DND-41 (cell line): ENCODE results near the gene SSX2IP.

ENCODE experiments used
- EZH2 ChIP-seq: IDR thresholded peaks from 3 replicates; pipeline ENCODE4 v1.6.1; 2012; ENCODE audit warnings: borderline replicate concordance, low read depth, mild to moderate bottlenecking, moderate library complexity, low read length, inconsistent platforms; ENCODE audit not compliant: severe bottlenecking
- TF ChIP-seq, protein P1 (sequence below): IDR thresholded peaks from 2 replicates; pipeline ENCODE4 v1.5.1; 2012; ENCODE audit warnings: borderline replicate concordance, low read length, moderate library complexity, mild to moderate bottlenecking; ENCODE audit not compliant: poor library complexity, severe bottlenecking; ENCODE audit errors: extremely low read depth

DNA sequence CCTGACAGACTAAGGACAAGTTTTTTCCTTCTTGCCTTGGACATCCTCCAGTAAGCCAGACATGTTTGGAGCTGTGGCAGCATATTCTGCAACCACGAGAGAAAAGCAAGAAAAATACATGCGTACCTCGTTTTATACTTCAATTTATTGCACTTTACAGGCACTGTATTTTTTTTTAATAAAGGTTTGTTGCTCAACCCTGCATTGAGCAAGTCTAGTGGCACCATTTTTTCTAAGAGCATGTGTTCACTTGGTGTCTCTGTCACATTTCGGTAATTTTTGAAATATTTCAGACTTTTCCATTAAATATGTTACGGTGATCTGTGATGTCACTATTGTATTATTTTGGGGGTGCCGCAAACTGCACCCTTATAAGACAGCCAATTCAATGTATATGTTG is 2.1 kb upstream of the SSX2IP start:
- TF ChIP-seq, protein P1, sequence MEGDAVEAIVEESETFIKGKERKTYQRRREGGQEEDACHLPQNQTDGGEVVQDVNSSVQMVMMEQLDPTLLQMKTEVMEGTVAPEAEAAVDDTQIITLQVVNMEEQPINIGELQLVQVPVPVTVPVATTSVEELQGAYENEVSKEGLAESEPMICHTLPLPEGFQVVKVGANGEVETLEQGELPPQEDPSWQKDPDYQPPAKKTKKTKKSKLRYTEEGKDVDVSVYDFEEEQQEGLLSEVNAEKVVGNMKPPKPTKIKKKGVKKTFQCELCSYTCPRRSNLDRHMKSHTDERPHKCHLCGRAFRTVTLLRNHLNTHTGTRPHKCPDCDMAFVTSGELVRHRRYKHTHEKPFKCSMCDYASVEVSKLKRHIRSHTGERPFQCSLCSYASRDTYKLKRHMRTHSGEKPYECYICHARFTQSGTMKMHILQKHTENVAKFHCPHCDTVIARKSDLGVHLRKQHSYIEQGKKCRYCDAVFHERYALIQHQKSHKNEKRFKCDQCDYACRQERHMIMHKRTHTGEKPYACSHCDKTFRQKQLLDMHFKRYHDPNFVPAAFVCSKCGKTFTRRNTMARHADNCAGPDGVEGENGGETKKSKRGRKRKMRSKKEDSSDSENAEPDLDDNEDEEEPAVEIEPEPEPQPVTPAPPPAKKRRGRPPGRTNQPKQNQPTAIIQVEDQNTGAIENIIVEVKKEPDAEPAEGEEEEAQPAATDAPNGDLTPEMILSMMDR, result no peak
- TF ChIP-seq EZH2, result no peak
